GM21825 (cell line): ENCODE data around the gene NDUFA13.

Experiments
- ATAC-seq: cut with Tn5 transposase; IDR thresholded peaks from one replicate; pipeline ENCODE4 v1.9.1; 2021; ENCODE audit warnings: mild to moderate bottlenecking, moderate library complexity; ENCODE audit not compliant: unreplicated experiment

NDUFA13 gene

GRCh38 chr19:19506592-19506991, 9.4 kb upstream of the NDUFA13 start:
- ATAC-seq: no peak

- ATAC-seq: no peak
Measured at GRCh38 chr19:19507354-19507753, 8.7 kb upstream of the NDUFA13 start.

GRCh38 chr19:19508217-19508616, 7.8 kb upstream of the NDUFA13 start:
- ATAC-seq: no peak

GRCh38 chr19:19510432-19510831, 5.6 kb upstream of the NDUFA13 start:
- ATAC-seq: no peak

- no peak for ATAC-seq
Measured at GRCh38 chr19:19513682-19514081, 2.3 kb upstream of the NDUFA13 start.

GRCh38 chr19:19514215-19514657, 1.8 kb upstream of the NDUFA13 start:
- no peak for ATAC-seq

GRCh38 chr19:19514881-19515641, 964 bp upstream of the NDUFA13 start, which contains the start of gene TSSK6:
Gene TSSK6, minus strand, starts transcription at chr19:19515548. Its CDS starts 121 bp downstream, at chr19:19515427.
- ATAC-seq: no peak

- ATAC-seq: no peak
Measured at GRCh38 chr19:19517235-19517619, 1.2 kb downstream of the NDUFA13 start.

- ATAC-seq: no peak
Measured at GRCh38 chr19:19520989-19521388, 5.0 kb downstream of the NDUFA13 start.

GRCh38 chr19:19523177-19523576, 7.2 kb downstream of the NDUFA13 start:
- ATAC-seq: no peak

- no peak for ATAC-seq
Measured at GRCh38 chr19:19524053-19524452, 8.0 kb downstream of the NDUFA13 start.

- no peak for ATAC-seq
Measured at GRCh38 chr19:19525611-19526380, 9.8 kb downstream of the NDUFA13 start.

GRCh38 chr19:19526581-19527370, 10.8 kb downstream of the NDUFA13 start:
- ATAC-seq: no peak

- ATAC-seq: no peak
Measured at GRCh38 chr19:19527371-19527656, 11.3 kb downstream of the NDUFA13 start.

- no peak for ATAC-seq
Measured at GRCh38 chr19:19527674-19528625, 11.9 kb downstream of the NDUFA13 start.

- no peak for ATAC-seq
Measured at GRCh38 chr19:19528721-19529490, 12.9 kb downstream of the NDUFA13 start, which contains the start of gene YJEFN3. Gene YJEFN3, plus strand, starts transcription at chr19:19528911. Its CDS starts 22 bp downstream, at chr19:19528933.

GRCh38 chr19:19529783-19530422, 13.9 kb downstream of the NDUFA13 start:
- no peak for ATAC-seq

- ATAC-seq: no peak
Measured at GRCh38 chr19:19530423-19530804, 14.4 kb downstream of the NDUFA13 start.

GRCh38 chr19:19530889-19531288, 14.9 kb downstream of the NDUFA13 start:
- no peak for ATAC-seq
